ENCODE results near the gene GPR155.

Gene GPR155

DNA sequence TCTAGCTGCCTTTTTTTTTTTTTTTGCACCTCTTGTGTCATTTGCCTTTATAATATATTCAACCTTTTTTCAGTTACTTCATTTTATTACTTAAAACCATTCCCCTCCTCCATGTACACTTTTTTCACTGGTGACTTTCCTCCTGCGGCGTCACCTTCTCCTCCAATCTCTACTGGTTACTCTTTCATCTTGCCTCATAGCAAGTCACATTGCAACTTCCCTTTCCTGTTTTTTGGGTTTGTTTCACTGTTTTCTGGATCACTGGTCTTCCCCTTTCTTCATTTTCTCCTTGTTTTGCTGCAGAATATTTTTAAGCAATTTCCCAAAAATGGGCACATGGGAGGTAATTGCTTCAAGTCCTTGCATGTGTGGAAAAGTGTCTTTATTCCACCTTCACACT lies 37.7 kb upstream of the GPR155 start:
- in situ Hi-C loops (cut with MboI; ENCODE audit: low sequenced_read_pairs, unreplicated experiment): loop anchor here (10.0 kb wide), 1 partner anchor 60 kb away; no protein-coding TSS in a partner anchor
- TF ChIP-seq, protein P1, sequence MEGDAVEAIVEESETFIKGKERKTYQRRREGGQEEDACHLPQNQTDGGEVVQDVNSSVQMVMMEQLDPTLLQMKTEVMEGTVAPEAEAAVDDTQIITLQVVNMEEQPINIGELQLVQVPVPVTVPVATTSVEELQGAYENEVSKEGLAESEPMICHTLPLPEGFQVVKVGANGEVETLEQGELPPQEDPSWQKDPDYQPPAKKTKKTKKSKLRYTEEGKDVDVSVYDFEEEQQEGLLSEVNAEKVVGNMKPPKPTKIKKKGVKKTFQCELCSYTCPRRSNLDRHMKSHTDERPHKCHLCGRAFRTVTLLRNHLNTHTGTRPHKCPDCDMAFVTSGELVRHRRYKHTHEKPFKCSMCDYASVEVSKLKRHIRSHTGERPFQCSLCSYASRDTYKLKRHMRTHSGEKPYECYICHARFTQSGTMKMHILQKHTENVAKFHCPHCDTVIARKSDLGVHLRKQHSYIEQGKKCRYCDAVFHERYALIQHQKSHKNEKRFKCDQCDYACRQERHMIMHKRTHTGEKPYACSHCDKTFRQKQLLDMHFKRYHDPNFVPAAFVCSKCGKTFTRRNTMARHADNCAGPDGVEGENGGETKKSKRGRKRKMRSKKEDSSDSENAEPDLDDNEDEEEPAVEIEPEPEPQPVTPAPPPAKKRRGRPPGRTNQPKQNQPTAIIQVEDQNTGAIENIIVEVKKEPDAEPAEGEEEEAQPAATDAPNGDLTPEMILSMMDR (IDR thresholded peaks at IDR 0.05; ENCODE audit: borderline replicate concordance, control extremely low read depth, extremely low read depth, insufficient read depth, missing control alignments): no peak
- DNase-seq (ENCODE audit: low spot score): no peak

DNA sequence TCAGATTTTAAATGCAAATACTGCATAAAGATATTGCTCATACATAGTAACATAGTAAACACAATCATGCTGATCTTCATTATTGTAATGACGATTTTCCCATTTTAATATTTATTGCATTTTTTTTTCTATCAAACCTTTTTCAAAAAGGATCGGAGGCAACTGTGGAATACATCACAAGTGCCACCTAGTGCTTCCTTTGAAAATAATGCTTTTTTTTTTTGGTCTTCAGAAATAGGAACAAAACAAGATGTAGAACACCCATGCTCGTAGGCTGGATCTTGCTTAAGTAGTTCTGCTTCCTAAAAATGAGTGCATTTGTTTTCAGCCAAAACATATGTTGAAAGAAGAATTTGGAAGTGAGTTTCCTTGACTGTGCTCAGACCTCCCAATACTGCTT lies 35.7 kb upstream of the GPR155 start:
- TF ChIP-seq, protein P1 (IDR thresholded peaks at IDR 0.05; ENCODE audit: borderline replicate concordance, control extremely low read depth, extremely low read depth, insufficient read depth, missing control alignments): no peak
- in situ Hi-C loops (cut with MboI; ENCODE audit: low sequenced_read_pairs, unreplicated experiment): loop anchor here (10.0 kb wide), 1 partner anchor 58 kb away; no protein-coding TSS in a partner anchor
- DNase-seq (ENCODE audit: low spot score): peak; percentile 18

DNA sequence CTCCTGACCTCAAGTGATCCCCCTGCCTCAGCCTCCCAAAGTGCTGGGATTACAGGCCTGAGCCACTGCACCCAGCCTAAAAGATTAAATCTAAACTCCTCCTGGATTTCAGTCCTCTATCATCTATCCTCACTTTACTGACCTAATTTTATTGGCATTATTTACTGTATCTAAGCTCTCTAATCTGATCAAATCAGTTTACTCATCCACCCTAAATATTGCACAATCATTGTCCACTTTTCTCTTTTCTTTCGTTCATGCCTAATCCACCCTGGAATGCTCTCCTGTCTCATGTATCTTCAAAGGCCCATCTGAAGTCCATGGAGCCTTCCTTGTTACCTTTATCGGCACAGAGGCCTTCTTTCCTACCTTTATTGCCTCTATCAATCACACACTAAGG lies 31.6 kb upstream of the GPR155 start:
- in situ Hi-C loops (cut with MboI; ENCODE audit: low sequenced_read_pairs, unreplicated experiment): no loop called here
- TF ChIP-seq, protein P1 (IDR thresholded peaks at IDR 0.05; ENCODE audit: borderline replicate concordance, control extremely low read depth, extremely low read depth, insufficient read depth, missing control alignments): no peak
- DNase-seq (ENCODE audit: low spot score): no peak

DNA sequence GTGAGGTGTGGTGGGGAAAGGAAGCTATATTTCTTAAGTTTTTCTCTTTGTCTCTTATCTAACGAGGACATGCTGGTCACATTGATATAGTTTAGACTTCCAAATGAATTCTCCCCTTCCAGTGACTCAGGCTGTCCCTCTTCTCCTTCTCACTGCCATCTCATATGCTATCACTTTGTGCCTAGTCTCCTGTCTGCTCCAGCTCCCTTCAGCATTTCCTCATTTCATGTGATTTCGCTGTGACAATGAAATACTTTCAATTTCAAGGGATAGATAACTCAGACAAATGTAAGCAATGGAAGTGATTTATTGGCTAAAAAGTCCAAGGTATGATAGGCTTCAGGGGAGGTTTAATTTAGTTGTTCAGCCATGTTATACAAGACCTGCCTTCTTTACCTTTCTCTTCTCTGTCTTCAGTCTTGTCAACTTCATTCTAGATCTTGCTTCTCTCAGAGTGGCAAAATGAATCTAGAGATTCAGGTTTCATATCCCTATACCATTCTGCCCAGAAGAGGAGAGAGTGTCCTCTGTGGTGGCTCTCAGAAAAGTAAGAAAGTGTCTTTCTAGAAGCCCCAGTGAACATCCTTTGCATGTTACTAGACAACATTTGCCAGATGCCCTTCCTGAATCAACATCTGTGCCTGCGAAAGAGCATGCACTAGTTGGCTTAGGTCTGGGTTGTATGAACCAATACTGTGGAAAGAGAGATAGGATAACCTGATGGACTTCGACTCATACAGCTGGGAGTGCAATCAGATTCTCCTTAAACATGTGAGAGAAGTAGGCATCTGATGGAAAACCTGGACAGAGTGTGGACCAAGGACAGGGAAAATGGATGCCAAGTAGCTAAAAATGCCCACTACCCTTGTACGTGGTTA lies 29.9 kb upstream of the GPR155 start:
- TF ChIP-seq, protein P1 (IDR thresholded peaks at IDR 0.05; ENCODE audit: borderline replicate concordance, control extremely low read depth, extremely low read depth, insufficient read depth, missing control alignments): no peak
- no peak for DNase-seq (ENCODE audit: low spot score)
- in situ Hi-C loops (cut with MboI; ENCODE audit: low sequenced_read_pairs, unreplicated experiment): no loop called here

DNA sequence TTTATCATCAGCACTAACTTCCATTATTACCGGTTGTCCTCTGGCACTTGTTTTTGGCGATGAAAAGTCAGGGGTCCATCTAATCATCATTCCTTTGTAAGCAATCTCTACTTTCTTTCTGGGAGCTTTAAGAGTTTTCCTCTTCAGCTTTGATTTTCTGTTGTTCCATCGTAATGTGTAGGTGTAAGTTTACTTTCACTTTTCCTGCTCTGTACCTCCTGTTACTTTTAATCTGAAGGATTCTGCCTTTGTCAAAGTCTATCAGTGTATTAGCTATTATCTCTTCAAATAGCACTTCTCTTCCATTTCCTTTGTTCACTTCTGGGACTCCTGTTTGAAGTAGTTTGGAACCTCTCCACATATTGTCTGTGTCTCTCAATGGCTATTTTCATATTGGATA lies 25.5 kb upstream of the GPR155 start:
- no peak for DNase-seq (ENCODE audit: low spot score)
- in situ Hi-C loops (cut with MboI; ENCODE audit: low sequenced_read_pairs, unreplicated experiment): no loop called here
- TF ChIP-seq, protein P1 (IDR thresholded peaks at IDR 0.05; ENCODE audit: borderline replicate concordance, control extremely low read depth, extremely low read depth, insufficient read depth, missing control alignments): no peak

DNA sequence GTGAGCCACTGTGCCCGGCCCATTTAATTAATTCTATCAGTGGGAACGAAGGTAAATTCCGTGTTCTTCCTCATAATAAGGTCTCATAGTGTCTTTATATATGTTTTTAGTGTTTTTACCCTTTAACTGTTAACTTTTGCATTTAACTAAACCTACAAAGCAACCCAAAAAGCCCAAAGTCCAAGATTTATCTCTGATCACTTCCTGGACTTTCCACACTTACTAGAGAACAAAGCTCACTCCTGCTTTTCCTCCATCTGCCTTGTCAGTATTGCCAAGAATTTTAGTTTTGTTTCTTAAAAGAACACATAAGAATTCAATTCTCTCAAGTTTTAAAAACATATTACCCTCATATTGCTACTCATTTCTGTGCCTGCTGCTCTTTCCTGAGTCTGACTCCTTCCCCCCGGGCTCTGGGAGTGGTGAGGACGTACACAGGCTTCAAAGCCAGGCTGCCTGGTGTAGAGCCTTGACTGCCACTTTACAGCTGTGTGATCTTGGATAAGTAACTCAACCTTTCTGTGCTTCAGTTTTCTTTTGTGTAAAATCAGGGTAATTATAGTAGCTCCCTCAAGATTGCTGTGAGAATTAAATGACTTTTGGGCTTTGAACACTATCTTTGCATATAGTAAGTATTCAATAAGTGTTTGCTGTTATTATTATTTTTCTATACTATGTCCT lies 24.9 kb upstream of the GPR155 start:
- TF ChIP-seq, protein P1 (IDR thresholded peaks at IDR 0.05; ENCODE audit: borderline replicate concordance, control extremely low read depth, extremely low read depth, insufficient read depth, missing control alignments): no peak
- no peak for DNase-seq (ENCODE audit: low spot score)
- in situ Hi-C loops (cut with MboI; ENCODE audit: low sequenced_read_pairs, unreplicated experiment): no loop called here

All from GM13976 (cell line).